WTC11 (cell line): Measurements from ENCODE around the gene YES1. TPM values are rescaled to one million over a fixed set of nuclear protein-coding genes. Genes with fewer than 3 reads are reported as not detected.
A peak's percentile ranks its signal among the peaks of the same experiment; 100 is the strongest.

Source experiments
- ATAC-seq: fragments of 200-7000 bp; cut with Tn5 transposase; 2 replicates; pipeline ENCODE4 v1.10.0; 2021; ENCODE audit warnings: mild to moderate bottlenecking, moderate library complexity
- CTCF ChIA-PET: fragments of 300-600 bp; sonication (Branson Sonifier 250); formaldehyde crosslinking; loops from one replicate; lab custom pipeline; 2021; ENCODE audit warnings: antibody characterized with exemption; lab: Charles Lee
- POLR2A ChIA-PET: fragments of 350-600 bp; sonication (Branson Sonifier 250); formaldehyde crosslinking; loops from one replicate; lab custom pipeline; 2021; ENCODE audit warnings: antibody characterized with exemption; lab: Charles Lee
- DNase-seq: peaks from one replicate; pipeline ENCODE4 v3.0.0; 2021; ENCODE audit warnings: low spot score
- H3K27ac Mint-ChIP-seq: 2 replicates; pipeline ENCODE4 v1.8.0; 2021; ENCODE audit warnings: mixed read lengths
- H3K27me3 Mint-ChIP-seq: 2 replicates; pipeline ENCODE4 v1.8.0; 2021; ENCODE audit warnings: low read depth, mild to moderate bottlenecking, moderate library complexity, mixed read lengths
- H3K36me3 Mint-ChIP-seq: 2 replicates; pipeline ENCODE4 v1.8.0; 2021; ENCODE audit warnings: mixed read lengths
- H3K4me1 Mint-ChIP-seq: 2 replicates; pipeline ENCODE4 v1.8.0; 2022; ENCODE audit warnings: mixed read lengths
- H3K4me3 Mint-ChIP-seq: 2 replicates; pipeline ENCODE4 v1.8.0; 2021; ENCODE audit warnings: mild to moderate bottlenecking, moderate library complexity, mixed read lengths
- H3K9me3 Mint-ChIP-seq: 2 replicates; pipeline ENCODE4 v1.8.0; 2021; ENCODE audit warnings: mixed read lengths
- AR ChIP-seq: fragments of 250-450 bp; sonication (Bioruptor Pico); IDR thresholded peaks from 2 replicates; pipeline ENCODE4 v1.9.0; 2021; ENCODE audit warnings: mild to moderate bottlenecking
- ATF3 ChIP-seq: sonication (generic); formaldehyde crosslinking; conservative IDR thresholded peaks from 2 replicates; pipeline ENCODE4 v1.8.1; 2022; ENCODE audit warnings: mild to moderate bottlenecking, missing genetic modification reagents
- ESRRA ChIP-seq: sonication (generic); formaldehyde crosslinking; IDR thresholded peaks from 2 replicates; pipeline ENCODE4 v1.8.1; 2022; ENCODE audit warnings: mild to moderate bottlenecking, missing genetic modification reagents, borderline replicate concordance
- ETV6 ChIP-seq: sonication (generic); formaldehyde crosslinking; IDR thresholded peaks from 2 replicates; pipeline ENCODE4 v1.8.1; 2022; ENCODE audit warnings: mild to moderate bottlenecking, missing genetic modification reagents
- FOXP4 ChIP-seq: sonication (generic); formaldehyde crosslinking; IDR thresholded peaks from 2 replicates; pipeline ENCODE4 v1.8.0; 2022; ENCODE audit warnings: mild to moderate bottlenecking, missing genetic modification reagents
- GRHL2 ChIP-seq: fragments of 250-450 bp; sonication (Bioruptor Pico); IDR thresholded peaks from 2 replicates; pipeline ENCODE4 v1.8.0; 2022; ENCODE audit warnings: mild to moderate bottlenecking, moderate library complexity; ENCODE audit not compliant: insufficient replicate concordance, severe bottlenecking
- JAZF1 ChIP-seq: fragments of 250-450 bp; sonication (Bioruptor Pico); IDR thresholded peaks from 2 replicates; pipeline ENCODE4 v1.9.0; 2021; ENCODE audit warnings: moderate library complexity, mild to moderate bottlenecking, inconsistent platforms
- MYBL2 ChIP-seq: sonication (generic); formaldehyde crosslinking; IDR thresholded peaks from 2 replicates; pipeline ENCODE4 v1.8.1; 2023; ENCODE audit warnings: mild to moderate bottlenecking, moderate library complexity, missing genetic modification reagents
- NFATC4 ChIP-seq: fragments of 250-450 bp; sonication (Bioruptor Pico); IDR thresholded peaks from 2 replicates; pipeline ENCODE4 v1.9.0; 2021; ENCODE audit warnings: mild to moderate bottlenecking
- NFE2L1 ChIP-seq: sonication (generic); formaldehyde crosslinking; IDR thresholded peaks from 2 replicates; pipeline ENCODE4 v1.8.1; 2023; ENCODE audit warnings: missing genetic modification reagents
- NR2C2 ChIP-seq: sonication (generic); formaldehyde crosslinking; IDR thresholded peaks from 2 replicates; pipeline ENCODE4 v1.8.0; 2022; ENCODE audit warnings: mild to moderate bottlenecking, missing genetic modification reagents
- OVOL2 ChIP-seq: fragments of 250-450 bp; sonication (Bioruptor Pico); IDR thresholded peaks from 2 replicates; pipeline ENCODE4 v1.9.0; 2021; ENCODE audit warnings: mild to moderate bottlenecking, borderline replicate concordance
- PRDM15 ChIP-seq: sonication (generic); formaldehyde crosslinking; IDR thresholded peaks from 2 replicates; pipeline ENCODE4 v1.8.0; 2022; ENCODE audit warnings: missing genetic modification reagents
- SMAD4 ChIP-seq: sonication (generic); formaldehyde crosslinking; IDR thresholded peaks from 2 replicates; pipeline ENCODE4 v1.8.0; 2022; ENCODE audit warnings: mild to moderate bottlenecking, missing genetic modification reagents
- ZBTB43 ChIP-seq: sonication (generic); formaldehyde crosslinking; IDR thresholded peaks from 2 replicates; pipeline ENCODE4 v1.8.1; 2023; ENCODE audit warnings: mild to moderate bottlenecking, missing genetic modification reagents
- ZNF138 ChIP-seq: sonication (generic); formaldehyde crosslinking; conservative IDR thresholded peaks from 2 replicates; pipeline ENCODE4 v1.8.1; 2022; ENCODE audit warnings: mild to moderate bottlenecking, moderate library complexity, missing genetic modification reagents
- ZNF219 ChIP-seq: sonication (generic); formaldehyde crosslinking; IDR thresholded peaks from 2 replicates; pipeline ENCODE4 v1.8.0; 2023; ENCODE audit warnings: missing genetic modification reagents, mild to moderate bottlenecking, borderline replicate concordance
- ZNF423 ChIP-seq: fragments of 250-450 bp; sonication (Bioruptor Pico); IDR thresholded peaks from 2 replicates; pipeline ENCODE4 v2.1.2; 2022; ENCODE audit warnings: mild to moderate bottlenecking, moderate library complexity
- total RNA-seq: library from RNA; stranded (reverse); gene quantifications from 3 replicates; pipeline ENCODE4 v1.2.3, GENCODE V29; 2021

Gene YES1
- total RNA-seq, 1 experiment from 2014 or later, result 113 TPM

- TF ChIP-seq ZBTB43 (CRISPR knock-in tag), result no peak
- TF ChIP-seq SMAD4, result no peak
- no peak for TF ChIP-seq JAZF1 (CRISPR knock-in tag)
- no peak for TF ChIP-seq ZNF219 (CRISPR knock-in tag)
- no peak for TF ChIP-seq NR2C2
- no peak for TF ChIP-seq AR (CRISPR knock-in tag)
- no peak for TF ChIP-seq NFE2L1 (CRISPR knock-in tag)
- TF ChIP-seq NFATC4 (CRISPR knock-in tag), result no peak
Observed at GRCh38 chr18:833197-833596, 21.2 kb upstream of the YES1 start (continued).

GRCh38 chr18:832085-832681, 20.1 kb upstream of the YES1 start:
- ChIA-PET POLR2A (interaction anchor here (1.1 kb wide), 1 partner anchor 119 kb away, joined by 5 read pairs; the partner anchor contains the start of gene ENOSF1), CTCF (interaction anchor here (0.5 to 4.0 kb wide), 28 partner anchors 9 to 355 kb away, joined by 3 to 50 read pairs (median 4); partner anchors contain the start of genes ENOSF1 and TYMS)
- no peak overlapping the region for H3K27ac Mint-ChIP-seq
- H3K4me1 Mint-ChIP-seq, result peaks cover 22% of the 10 kb centered on the region
- ATAC-seq (peak; percentile 93), DNase-seq (peak; percentile 70)
- peak overlapping the region; percentile 43 for H3K4me3 Mint-ChIP-seq
- H3K36me3 Mint-ChIP-seq, result no peaks in the 10 kb centered on the region
- H3K27me3 Mint-ChIP-seq, result peaks cover 18% of the 10 kb centered on the region
- peak; percentile 70 for TF ChIP-seq ZNF423 (CRISPR knock-in tag)
- TF ChIP-seq ETV6 (CRISPR knock-in tag), result peak; percentile 16; the same call in 1 of the 2 replicates
- no peak for TF ChIP-seq ATF3
- TF ChIP-seq ESRRA (CRISPR knock-in tag), result peak; percentile 74; the same call in 1 of the 2 replicates
- no peaks in the 10 kb centered on the region for H3K9me3 Mint-ChIP-seq

- H3K9me3 Mint-ChIP-seq, result no peaks in the 10 kb centered on the region
- H3K27ac Mint-ChIP-seq, result peak overlapping the region; percentile 66
- no peaks in the 10 kb centered on the region for H3K36me3 Mint-ChIP-seq
- POLR2A ChIA-PET, result no interaction called here
- CTCF ChIA-PET, result interaction anchor here (0.6 to 4.0 kb wide), 30 partner anchors 10 to 563 kb away, joined by 3 to 34 read pairs (median 4); partner anchors contain the start of genes ENOSF1, THOC1 and TYMS
- DNase-seq, result no peak
- H3K4me1 Mint-ChIP-seq, result peaks cover 22% of the 10 kb centered on the region
- TF ChIP-seq GRHL2 (CRISPR knock-in tag) (no peak), ETV6 (CRISPR knock-in tag) (peak; percentile 99)
- TF ChIP-seq, all 79 proteins: peak for 1
- Mint-ChIP-seq H3K4me3 (peak overlapping the region; percentile 15), H3K27me3 (peaks cover 7% of the 10 kb centered on the region)
- ATAC-seq, result peak; percentile 45
Observed at GRCh38 chr18:830315-830901, 18.4 kb upstream of the YES1 start.

GRCh38 chr18:829432-829831, 17.4 kb upstream of the YES1 start:
- peaks cover 22% of the 10 kb centered on the region for H3K4me1 Mint-ChIP-seq
- TF ChIP-seq ZNF138 (no peak), FOXP4 (CRISPR knock-in tag) (no peak), PRDM15 (no peak), OVOL2 (no peak), NFATC4 (CRISPR knock-in tag) (no peak), MYBL2 (no peak)

More at GRCh38 chr18:829432-829831, 17.4 kb upstream of the YES1 start:
- Mint-ChIP-seq H3K36me3 (no peaks in the 10 kb centered on the region), H3K27ac (no peak overlapping the region), H3K27me3 (peaks cover 7% of the 10 kb centered on the region), H3K4me3 (no peak overlapping the region), H3K9me3 (no peaks in the 10 kb centered on the region)
- no peak for ATAC-seq
- ChIA-PET CTCF (interaction anchor here (1.2 to 4.0 kb wide), 11 partner anchors 11 to 206 kb away, joined by 3 to 34 read pairs (median 10); partner anchors contain the start of genes ENOSF1 and TYMS), POLR2A (no interaction called here)
- no peak for DNase-seq
